Measurements from ENCODE around the gene SLC6A9.

GRCh38 chr1:44074415-44074814 is 43.2 kb upstream of the SLC6A9 start:
- no peak for TF ChIP-seq CTCF (IDR thresholded peaks at IDR 0.05; ENCODE audit: insufficient read depth, low read length, poor library complexity, severe bottlenecking)
- TF ChIP-seq EZH2phosphoT487 (conservative IDR thresholded peaks at IDR 0.05; ENCODE audit: low read length): no peak

All from SU-DHL-6 (cell line).